GM21619 (cell line): ENCODE measurements around the gene TARS1.

ENCODE experiments used
- ATAC-seq: cut with Tn5 transposase; IDR thresholded peaks from one replicate; pipeline ENCODE4 v1.9.1; 2021; ENCODE audit not compliant: unreplicated experiment

The TARS1 gene

GRCh38 chr5:33438996-33439395 is 1.8 kb upstream of the TARS1 start:
- ATAC-seq: no peak

- no peak for ATAC-seq
Observed at GRCh38 chr5:33439905-33440481, 772 bp upstream of the TARS1 start.

- no peak for ATAC-seq
Observed at GRCh38 chr5:33441241-33442177, 744 bp downstream of the TARS1 start.

GRCh38 chr5:33444542-33444941 is 3.8 kb downstream of the TARS1 start:
- ATAC-seq: no peak

- no peak for ATAC-seq
Observed at GRCh38 chr5:33445798-33446197, 5.0 kb downstream of the TARS1 start.

GRCh38 chr5:33448118-33448517 is 7.4 kb downstream of the TARS1 start:
- ATAC-seq: no peak

- no peak for ATAC-seq
Observed at GRCh38 chr5:33457126-33457525, 16.4 kb downstream of the TARS1 start.

- no peak for ATAC-seq
Observed at GRCh38 chr5:33457817-33458216, 17.1 kb downstream of the TARS1 start.

- no peak for ATAC-seq
Observed at GRCh38 chr5:33460210-33460609, 19.4 kb downstream of the TARS1 start.

- ATAC-seq: no peak
Observed at GRCh38 chr5:33462456-33462855, 21.7 kb downstream of the TARS1 start.

- no peak for ATAC-seq
Observed at GRCh38 chr5:33465120-33465519, 24.4 kb downstream of the TARS1 start.

- no peak for ATAC-seq
Observed at GRCh38 chr5:33468775-33469435, 28.1 kb downstream of the TARS1 start.

GRCh38 chr5:33470544-33470943 is 29.8 kb downstream of the TARS1 start:
- ATAC-seq: no peak

- no peak for ATAC-seq
Observed at GRCh38 chr5:33472805-33473409, 32.1 kb downstream of the TARS1 start.

- no peak for ATAC-seq
Observed at GRCh38 chr5:33474004-33474403, 33.2 kb downstream of the TARS1 start.

GRCh38 chr5:33474931-33475499 is 34.2 kb downstream of the TARS1 start:
- no peak for ATAC-seq

- no peak for ATAC-seq
Observed at GRCh38 chr5:33475706-33476105, 34.9 kb downstream of the TARS1 start.

- no peak for ATAC-seq
Observed at GRCh38 chr5:33476992-33477391, 36.2 kb downstream of the TARS1 start.

- ATAC-seq: no peak
Observed at GRCh38 chr5:33477816-33478215, 37.1 kb downstream of the TARS1 start.

GRCh38 chr5:33479311-33479710 is 38.5 kb downstream of the TARS1 start:
- no peak for ATAC-seq

GRCh38 chr5:33480876-33481275 is 40.1 kb downstream of the TARS1 start:
- ATAC-seq: no peak
